ENCODE measurements around the gene GOLGA8H. TPM values are rescaled to one million over a fixed set of nuclear protein-coding genes. Genes with fewer than 3 reads are reported as not detected.
A peak's percentile ranks its signal among the peaks of the same experiment; 100 is the strongest.
"Not testable (repeated sequence)": the region's sequence is repeated elsewhere in the genome, so short reads cannot be mapped to it uniquely, and the experiment has no call there.

Gene GOLGA8H
- polyA plus RNA-seq, 2 donors = 0.11 to 0.22 TPM

DNA sequence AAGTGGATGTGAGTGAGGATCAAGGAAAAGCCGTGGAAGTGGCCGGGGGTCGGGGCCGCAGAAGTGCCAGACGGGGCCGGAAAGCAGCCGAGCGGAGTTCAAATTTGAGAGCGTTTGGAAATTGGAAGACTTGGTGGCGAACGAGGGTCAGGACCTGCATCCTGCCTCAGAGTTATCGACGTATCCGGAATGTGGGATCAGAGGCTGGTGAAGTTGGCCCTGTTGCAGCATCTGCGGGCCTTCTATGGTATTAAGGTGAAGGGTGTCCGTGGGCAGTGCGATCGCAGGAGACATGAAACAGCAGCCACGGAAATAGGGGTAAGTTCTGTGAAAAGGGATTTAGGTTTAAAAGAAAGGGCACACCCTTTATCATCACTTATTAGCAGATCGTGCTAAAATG, 22.8 kb downstream of the GOLGA8H start:
- H3K4me1 ChIP-seq (ENCODE audit: control insufficient read depth in 2 of 2, insufficient read depth in 2 of 2, low read length in 1 of 2); H3K9me3 ChIP-seq (ENCODE audit: control insufficient read depth in 2 of 2, insufficient read depth in 1 of 2, low read depth in 1 of 2, low read length in 1 of 2); H3K27me3 ChIP-seq (ENCODE audit: control insufficient read depth in 1 of 2, insufficient read depth in 2 of 2, low read length in 2 of 2); H3K36me3 ChIP-seq (ENCODE audit: control insufficient read depth in 2 of 2, insufficient read depth in 2 of 2, low read length in 1 of 2): not testable (repeated sequence)
- H3K4me3 ChIP-seq (ENCODE audit: low read depth in 1 of 2, low read length in 2 of 2) = peak overlapping the region; percentile 67 to 80
- peak overlapping the region in 1 of 2 donors; percentile 67 for H3K27ac ChIP-seq (ENCODE audit: low read depth in 2 of 2, low read length in 1 of 2)
- 0% methylated on average over 11 to 14 of the region's 20 CpGs for WGBS, 2 donors

DNA sequence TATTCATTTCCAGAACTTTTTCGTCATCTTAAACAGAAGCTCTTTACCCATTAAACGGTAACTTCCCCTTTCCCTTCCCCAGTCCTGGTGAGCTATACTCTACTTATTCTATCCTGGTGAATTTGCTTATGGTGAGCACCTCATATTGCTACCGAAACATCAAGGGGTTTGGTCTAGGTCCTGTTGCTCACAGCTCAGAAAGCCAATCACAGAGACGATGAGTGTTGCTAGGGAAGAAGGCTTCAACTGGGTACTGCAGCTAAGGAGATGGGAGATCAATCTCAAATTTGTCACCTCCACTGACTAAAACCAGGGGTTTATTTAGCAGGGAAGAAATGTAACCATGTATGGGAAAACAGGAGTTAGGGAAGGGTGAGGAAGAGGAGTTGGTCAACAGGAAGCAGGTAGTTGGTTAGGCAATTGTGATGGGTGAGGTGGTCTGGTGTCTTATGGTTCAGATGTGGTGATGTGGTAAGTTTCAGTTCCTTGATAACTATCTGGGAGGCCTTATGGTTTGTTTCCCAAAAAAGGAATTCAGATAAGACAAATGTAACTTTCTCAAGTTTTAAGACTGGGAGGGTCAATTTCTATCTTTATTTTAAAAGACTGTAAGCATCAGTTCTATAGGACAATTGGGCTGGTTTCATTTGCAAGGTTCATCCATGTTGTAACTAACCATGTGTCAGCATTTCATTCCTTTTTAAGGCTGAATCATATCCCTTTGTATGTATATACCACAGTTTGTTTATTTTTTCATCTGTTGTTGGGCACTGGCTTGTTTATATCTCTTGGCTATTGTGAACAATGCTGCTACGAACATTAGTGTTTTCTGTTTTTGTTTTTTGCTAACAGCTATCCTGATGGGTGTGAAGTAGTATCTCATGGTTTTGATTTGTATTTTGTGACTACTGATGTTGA, 46.4 kb downstream of the GOLGA8H start:
- WGBS, 2 donors = 88 to 89% methylated on average over 5 of the region's 5 CpGs
- no peaks in the 10 kb centered on the region for H3K27me3 ChIP-seq (ENCODE audit: control insufficient read depth in 1 of 2, insufficient read depth in 2 of 2, low read length in 2 of 2)
- H3K27ac ChIP-seq (ENCODE audit: low read depth in 2 of 2, low read length in 1 of 2) = no peak overlapping the region
- H3K4me3 ChIP-seq (ENCODE audit: low read depth in 1 of 2, low read length in 2 of 2) = no peak overlapping the region
- no peaks in the 10 kb centered on the region for H3K4me1 ChIP-seq (ENCODE audit: control insufficient read depth in 2 of 2, insufficient read depth in 2 of 2, low read length in 1 of 2)
- no peaks in the 10 kb centered on the region for H3K36me3 ChIP-seq (ENCODE audit: control insufficient read depth in 2 of 2, insufficient read depth in 2 of 2, low read length in 1 of 2)
- no peaks in the 10 kb centered on the region for H3K9me3 ChIP-seq (ENCODE audit: control insufficient read depth in 2 of 2, insufficient read depth in 1 of 2, low read depth in 1 of 2, low read length in 1 of 2)

DNA sequence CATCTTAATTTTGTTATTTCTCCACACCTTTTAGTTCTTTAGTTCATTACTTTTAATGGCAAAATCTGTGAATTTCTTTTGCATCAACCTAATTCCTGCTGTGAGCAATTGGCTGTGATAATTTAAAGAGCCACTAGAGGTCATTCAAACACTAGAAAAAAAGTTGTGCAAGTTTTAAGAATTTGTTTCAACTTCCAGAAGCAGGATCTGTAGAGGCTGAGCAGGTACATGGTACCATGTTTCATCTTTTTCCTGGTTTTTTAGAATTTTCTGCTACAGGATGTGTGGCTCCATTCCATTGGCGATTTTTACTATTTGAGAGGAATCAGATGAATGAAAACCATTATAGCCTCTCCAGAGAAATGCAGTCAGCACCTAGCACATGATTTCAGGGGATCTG, 57.3 kb downstream of the GOLGA8H start:
- not testable (repeated sequence) for H3K4me1 ChIP-seq (ENCODE audit: control insufficient read depth in 2 of 2, insufficient read depth in 2 of 2, low read length in 1 of 2); H3K36me3 ChIP-seq (ENCODE audit: control insufficient read depth in 2 of 2, insufficient read depth in 2 of 2, low read length in 1 of 2); H3K27me3 ChIP-seq (ENCODE audit: control insufficient read depth in 1 of 2, insufficient read depth in 2 of 2, low read length in 2 of 2); H3K9me3 ChIP-seq (ENCODE audit: control insufficient read depth in 2 of 2, insufficient read depth in 1 of 2, low read depth in 1 of 2, low read length in 1 of 2); H3K27ac ChIP-seq (ENCODE audit: low read depth in 2 of 2, low read length in 1 of 2); H3K4me3 ChIP-seq (ENCODE audit: low read depth in 1 of 2, low read length in 2 of 2)
- WGBS, 2 donors = 80 to 92% methylated on average over 1 of the region's 1 CpG

Other genes starting within 250 kb of the GOLGA8H start
- under 1 TPM; 0.06 to 0.16 TPM for gene CHRFAM7A, start 210.5 kb upstream of the GOLGA8H start, polyA plus RNA-seq
- 1 to 10 TPM in 1 of 2 donors, under 1 TPM in 1; 0.79 to 1.1 TPM for gene GOLGA8R, start 189.8 kb upstream of the GOLGA8H start, polyA plus RNA-seq
- gene GOLGA8Q, start 52.0 kb upstream of the GOLGA8H start, polyA plus RNA-seq = under 1 TPM; 0.22 to 0.28 TPM

Data from esophagus (tissue), 2 donors.